ENCODE results near the gene DAPK2.

The DAPK2 gene

GRCh38 chr15:63895194-63895593 lies 151.1 kb downstream of the DAPK2 start:
- no peaks in the 10 kb centered on the region for H3K27me3 ChIP-seq (ENCODE audit: insufficient read depth, low read depth)
- TF ChIP-seq CTCF (conservative IDR thresholded peaks at IDR 0.05; ENCODE audit: low read depth, low read length): no peak
- H3K9ac ChIP-seq: no peak overlapping the region
- H3K4me3 ChIP-seq (IDR thresholded peaks at IDR 0.05; ENCODE audit: insufficient read depth, low read depth, low read length): no peak overlapping the region
- H3K79me2 ChIP-seq (ENCODE audit: insufficient read depth, low read depth): no peaks in the 10 kb centered on the region
- H3K4me2 ChIP-seq: no peak overlapping the region
- H3K27ac ChIP-seq: no peak overlapping the region
- H3K4me1 ChIP-seq (ENCODE audit: low read depth, poor library complexity, severe bottlenecking): peaks cover 69% of the 10 kb centered on the region
- no peaks in the 10 kb centered on the region for H4K20me1 ChIP-seq (ENCODE audit: insufficient read depth)
- no peak overlapping the region for H2AFZ ChIP-seq (ENCODE audit: low read depth)
- no peaks in the 10 kb centered on the region for H3K36me3 ChIP-seq (ENCODE audit: insufficient read depth)

DNA sequence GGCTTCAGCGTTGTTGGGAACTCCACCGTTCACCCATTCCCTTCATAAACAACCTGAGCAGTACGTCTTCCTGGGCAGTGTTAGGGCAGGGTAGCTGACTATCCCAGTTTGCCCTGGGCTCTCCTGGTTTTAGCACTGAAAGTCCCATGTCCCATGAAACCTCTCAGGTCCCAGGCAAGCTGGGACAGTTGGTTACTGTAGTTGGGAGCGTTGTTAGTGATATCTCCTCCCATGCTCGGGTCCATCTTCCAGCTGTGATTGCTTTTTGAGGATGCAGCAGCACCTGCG lies 151.7 kb downstream of the DAPK2 start:
- Histone ChIP-seq H3K27me3 (ENCODE audit: insufficient read depth, low read depth) (no peaks in the 10 kb centered on the region), H3K4me3 (IDR thresholded peaks at IDR 0.05; ENCODE audit: insufficient read depth, low read depth, low read length) (no peak overlapping the region), H4K20me1 (ENCODE audit: insufficient read depth) (no peaks in the 10 kb centered on the region), H3K9ac (no peak overlapping the region), H3K36me3 (ENCODE audit: insufficient read depth) (no peaks in the 10 kb centered on the region), H3K27ac (no peak overlapping the region), H3K4me2 (no peak overlapping the region), H3K4me1 (ENCODE audit: low read depth, poor library complexity, severe bottlenecking) (peaks cover 69% of the 10 kb centered on the region), H2AFZ (ENCODE audit: low read depth) (no peak overlapping the region), H3K79me2 (ENCODE audit: insufficient read depth, low read depth) (no peaks in the 10 kb centered on the region)
- TF ChIP-seq CTCF (conservative IDR thresholded peaks at IDR 0.05; ENCODE audit: low read depth, low read length): no peak

DNA sequence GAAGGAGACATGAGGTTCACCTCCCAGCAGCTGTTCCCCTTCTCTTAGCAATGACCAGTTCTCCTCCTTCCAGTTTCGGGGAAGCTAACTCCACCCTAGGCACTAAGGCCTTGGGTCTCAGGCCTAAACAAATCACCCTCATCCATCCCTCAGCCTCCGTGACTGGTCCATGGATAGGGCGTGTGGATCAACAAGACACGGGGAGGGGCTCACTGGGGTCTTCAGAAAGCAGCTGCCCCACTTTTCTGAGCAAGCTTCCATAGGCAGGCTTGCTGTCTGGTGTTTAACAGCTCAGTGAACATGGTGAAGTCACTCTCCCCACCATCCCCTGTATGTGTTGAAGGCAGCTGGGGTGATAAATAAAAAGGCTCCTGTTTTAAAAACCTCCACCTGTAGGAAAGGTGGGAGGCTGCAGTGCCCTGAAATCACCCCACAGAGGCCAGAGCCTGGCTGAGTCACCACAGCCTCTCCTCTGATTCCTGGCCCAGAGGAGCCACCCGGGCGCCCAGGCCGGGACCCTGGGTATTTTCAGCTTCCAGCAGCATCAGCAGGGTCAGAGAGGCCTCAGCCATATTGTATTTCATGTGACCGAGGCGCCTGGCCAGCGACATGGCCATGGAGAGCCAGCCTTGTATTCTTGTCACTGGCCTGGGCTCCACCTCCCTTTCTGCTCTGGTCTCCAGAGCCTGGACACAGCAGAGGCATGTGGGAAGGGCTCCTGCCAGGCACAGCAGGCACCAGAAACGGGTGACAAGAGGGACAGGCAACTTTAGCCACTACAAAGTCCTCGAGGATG lies 152.2 kb downstream of the DAPK2 start:
- TF ChIP-seq CTCF (conservative IDR thresholded peaks at IDR 0.05; ENCODE audit: low read depth, low read length): no peak

DNA sequence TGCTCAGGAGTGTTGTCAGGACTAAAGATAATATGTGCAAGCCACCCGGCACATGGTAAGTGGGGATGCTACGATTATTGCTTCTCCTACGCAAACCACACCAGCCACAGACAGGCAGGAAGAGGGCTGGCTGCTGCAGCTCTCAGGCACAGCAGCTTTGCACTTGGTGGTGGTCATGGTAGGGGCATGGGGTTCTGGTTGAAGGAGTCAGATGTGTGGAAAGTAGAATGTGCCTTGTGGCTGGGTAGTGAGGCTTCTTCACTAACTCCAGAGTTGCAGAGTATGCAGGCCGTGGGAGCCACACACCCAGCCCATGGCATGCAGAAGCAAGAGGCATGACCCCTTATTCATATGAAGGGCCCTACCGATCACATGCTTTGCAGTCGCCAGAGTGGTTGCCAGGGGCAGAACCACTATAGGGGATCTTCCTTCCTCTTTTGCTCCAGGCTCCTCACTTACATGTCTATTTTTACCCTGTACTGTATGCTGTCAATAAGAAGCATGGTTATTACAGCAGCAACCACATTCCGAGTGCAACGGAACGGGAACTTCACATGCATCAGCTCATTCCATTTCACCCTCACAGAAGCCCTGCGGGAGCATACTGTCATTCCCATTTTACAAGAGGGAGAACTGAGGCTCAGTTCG lies 153.4 kb downstream of the DAPK2 start:
- no peak overlapping the region for H3K9ac ChIP-seq
- no peak overlapping the region for H2AFZ ChIP-seq (ENCODE audit: low read depth)
- H3K27me3 ChIP-seq (ENCODE audit: insufficient read depth, low read depth): no peaks in the 10 kb centered on the region
- TF ChIP-seq CTCF (conservative IDR thresholded peaks at IDR 0.05; ENCODE audit: low read depth, low read length): no peak
- no peaks in the 10 kb centered on the region for H3K79me2 ChIP-seq (ENCODE audit: insufficient read depth, low read depth)
- H3K4me1 ChIP-seq (ENCODE audit: low read depth, poor library complexity, severe bottlenecking): peaks cover 68% of the 10 kb centered on the region
- no peak overlapping the region for H3K4me3 ChIP-seq (IDR thresholded peaks at IDR 0.05; ENCODE audit: insufficient read depth, low read depth, low read length)
- no peaks in the 10 kb centered on the region for H4K20me1 ChIP-seq (ENCODE audit: insufficient read depth)
- no peak overlapping the region for H3K27ac ChIP-seq
- no peaks in the 10 kb centered on the region for H3K36me3 ChIP-seq (ENCODE audit: insufficient read depth)
- peak overlapping the region; percentile 19; the same call in 1 of the 2 replicates for H3K4me2 ChIP-seq

More for the DNA sequence above, 152.2 kb downstream of the DAPK2 start:
- Histone ChIP-seq H4K20me1 (ENCODE audit: insufficient read depth) (no peaks in the 10 kb centered on the region), H3K27ac (no peak overlapping the region), H3K4me1 (ENCODE audit: low read depth, poor library complexity, severe bottlenecking) (peaks cover 69% of the 10 kb centered on the region), H3K4me3 (IDR thresholded peaks at IDR 0.05; ENCODE audit: insufficient read depth, low read depth, low read length) (no peak overlapping the region), H3K9ac (no peak overlapping the region), H3K79me2 (ENCODE audit: insufficient read depth, low read depth) (no peaks in the 10 kb centered on the region), H3K27me3 (ENCODE audit: insufficient read depth, low read depth) (no peaks in the 10 kb centered on the region), H2AFZ (ENCODE audit: low read depth) (no peak overlapping the region), H3K4me2 (no peak overlapping the region), H3K36me3 (ENCODE audit: insufficient read depth) (no peaks in the 10 kb centered on the region)

Measured in KMS-11 (cell line).